ENCODE results near the gene SBNO2. TPM values are rescaled to one million over a fixed set of nuclear protein-coding genes. Genes with fewer than 3 reads are reported as not detected.
A peak's percentile ranks its signal among the peaks of the same experiment; 100 is the strongest.

Gene SBNO2
- total RNA-seq, 3 donors from 2014 or later = 58.0 to 86.6 (median 74.6) TPM

DNA sequence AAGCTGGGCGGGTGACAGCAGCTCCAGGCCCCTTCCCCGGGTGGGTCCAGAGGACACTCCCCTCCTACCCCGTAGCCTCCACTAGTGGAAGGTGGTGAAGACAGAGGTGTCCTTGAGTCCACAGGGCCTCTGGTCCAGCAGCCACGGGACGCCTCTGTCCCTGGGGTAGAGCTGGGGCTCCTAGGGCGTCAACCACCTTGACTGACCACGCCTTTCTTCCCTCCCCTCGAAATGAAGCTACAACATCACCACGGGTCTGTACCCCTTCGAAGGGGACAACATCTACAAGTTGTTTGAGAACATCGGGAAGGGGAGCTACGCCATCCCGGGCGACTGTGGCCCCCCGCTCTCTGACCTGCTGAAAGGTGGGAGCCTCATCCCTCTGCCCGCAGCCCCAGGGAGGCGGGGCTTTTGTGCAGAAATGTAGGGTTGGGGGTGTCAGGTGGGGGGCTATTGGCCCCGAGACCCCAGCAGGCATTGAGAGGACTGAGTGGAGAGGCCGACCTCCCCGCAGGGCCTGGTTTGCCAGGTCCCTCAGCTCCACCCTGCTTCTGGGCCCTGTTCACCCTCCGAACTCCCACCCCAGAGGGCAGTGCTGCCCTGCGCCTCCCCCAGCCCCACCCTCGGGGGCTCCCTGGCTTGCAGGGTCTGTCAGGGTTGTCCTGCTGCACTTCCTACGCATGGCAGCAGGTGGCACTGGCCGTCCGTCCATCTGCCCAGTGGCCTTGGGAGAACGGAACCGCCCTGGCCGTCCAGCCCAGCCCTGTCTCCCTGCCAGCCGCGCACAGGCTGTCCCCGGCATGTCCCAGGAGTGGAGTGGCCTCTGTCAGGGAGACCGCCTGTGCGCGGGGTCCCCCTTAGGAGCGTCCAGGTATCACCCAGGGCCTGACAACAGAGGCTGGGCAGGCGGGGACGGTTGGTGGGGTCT lies 47.2 kb upstream of the SBNO2 start:
- intact Hi-C loops (cut with DNase I, micrococcal nuclease) = no loop called here
- no peaks in the 10 kb centered on the region for H3K9me3 ChIP-seq
- TF ChIP-seq, protein P1, sequence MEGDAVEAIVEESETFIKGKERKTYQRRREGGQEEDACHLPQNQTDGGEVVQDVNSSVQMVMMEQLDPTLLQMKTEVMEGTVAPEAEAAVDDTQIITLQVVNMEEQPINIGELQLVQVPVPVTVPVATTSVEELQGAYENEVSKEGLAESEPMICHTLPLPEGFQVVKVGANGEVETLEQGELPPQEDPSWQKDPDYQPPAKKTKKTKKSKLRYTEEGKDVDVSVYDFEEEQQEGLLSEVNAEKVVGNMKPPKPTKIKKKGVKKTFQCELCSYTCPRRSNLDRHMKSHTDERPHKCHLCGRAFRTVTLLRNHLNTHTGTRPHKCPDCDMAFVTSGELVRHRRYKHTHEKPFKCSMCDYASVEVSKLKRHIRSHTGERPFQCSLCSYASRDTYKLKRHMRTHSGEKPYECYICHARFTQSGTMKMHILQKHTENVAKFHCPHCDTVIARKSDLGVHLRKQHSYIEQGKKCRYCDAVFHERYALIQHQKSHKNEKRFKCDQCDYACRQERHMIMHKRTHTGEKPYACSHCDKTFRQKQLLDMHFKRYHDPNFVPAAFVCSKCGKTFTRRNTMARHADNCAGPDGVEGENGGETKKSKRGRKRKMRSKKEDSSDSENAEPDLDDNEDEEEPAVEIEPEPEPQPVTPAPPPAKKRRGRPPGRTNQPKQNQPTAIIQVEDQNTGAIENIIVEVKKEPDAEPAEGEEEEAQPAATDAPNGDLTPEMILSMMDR (IDR thresholded peaks at IDR 0.05) = peak; percentile 51
- ATAC-seq (peak; percentile 80), DNase-seq (peak in 2 of 3 donors; percentile 63 to 72)
- H3K4me1 ChIP-seq (ENCODE audit: low read depth) = peaks cover 5% of the 10 kb centered on the region
- H3K4me3 ChIP-seq = no peak overlapping the region
- no peaks in the 10 kb centered on the region for H3K36me3 ChIP-seq (ENCODE audit: low read depth)

DNA sequence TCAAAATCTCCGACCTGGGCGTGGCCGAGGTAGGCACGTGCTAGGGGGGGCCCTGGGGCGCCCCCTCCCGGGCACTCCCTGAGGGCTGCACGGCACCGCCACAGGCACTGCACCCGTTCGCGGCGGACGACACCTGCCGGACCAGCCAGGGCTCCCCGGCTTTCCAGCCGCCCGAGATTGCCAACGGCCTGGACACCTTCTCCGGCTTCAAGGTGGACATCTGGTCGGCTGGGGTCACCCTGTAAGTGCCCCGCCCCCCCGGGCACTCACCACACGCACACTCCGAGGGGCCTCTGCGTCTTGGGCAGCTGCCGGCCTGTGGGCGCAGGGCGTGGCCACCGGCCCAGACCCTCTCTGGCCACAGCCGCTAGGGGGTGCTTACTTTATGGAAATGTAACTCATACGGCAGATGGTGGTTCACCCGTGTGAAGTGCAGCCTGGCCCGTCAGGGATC lies 46.4 kb upstream of the SBNO2 start:
- no peaks in the 10 kb centered on the region for H3K9me3 ChIP-seq
- TF ChIP-seq, protein P1 (IDR thresholded peaks at IDR 0.05) = no peak
- H3K36me3 ChIP-seq (ENCODE audit: low read depth) = no peaks in the 10 kb centered on the region
- no peak overlapping the region for H3K4me3 ChIP-seq
- no peak for ATAC-seq
- intact Hi-C loops (cut with DNase I, micrococcal nuclease) = no loop called here
- H3K4me1 ChIP-seq (ENCODE audit: low read depth) = peaks cover 5% of the 10 kb centered on the region
- DNase-seq = no peak

DNA sequence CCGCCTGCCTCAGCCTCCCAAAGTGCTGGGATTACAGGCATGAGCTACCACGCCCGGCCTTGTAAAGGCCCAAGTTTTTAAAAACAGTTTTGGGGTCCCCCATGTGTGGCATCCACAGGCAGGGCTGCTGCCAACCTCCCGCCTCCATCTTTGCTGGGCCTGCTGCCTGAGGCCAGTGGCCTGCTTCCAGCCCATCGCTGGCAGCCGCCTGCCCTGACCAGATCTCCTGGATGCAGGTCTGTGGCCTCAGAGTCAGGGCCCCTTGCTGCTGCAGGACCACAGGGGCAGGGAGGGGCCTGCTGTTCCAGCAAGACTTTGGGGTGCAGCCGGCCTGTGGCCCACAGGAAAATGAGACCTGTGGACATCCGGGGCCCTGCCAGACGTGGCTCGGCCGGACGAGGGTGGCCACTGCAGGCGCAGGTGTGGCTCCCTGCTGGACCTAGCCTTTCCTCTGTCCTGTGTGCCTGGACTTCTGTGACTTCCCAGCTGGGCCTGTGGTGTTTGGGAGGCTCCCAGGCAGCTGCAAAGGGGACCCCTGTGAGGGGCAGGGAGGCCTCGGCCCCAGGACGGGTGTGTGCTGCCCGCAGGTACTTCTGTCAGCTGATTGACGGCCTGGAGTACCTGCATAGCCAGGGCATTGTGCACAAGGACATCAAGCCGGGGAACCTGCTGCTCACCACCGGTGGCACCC lies 45.9 kb upstream of the SBNO2 start:
- no peak for ATAC-seq
- intact Hi-C loops (cut with DNase I, micrococcal nuclease) = no loop called here
- Histone ChIP-seq H3K4me1 (ENCODE audit: low read depth) (peaks cover 7% of the 10 kb centered on the region), H3K9me3 (no peaks in the 10 kb centered on the region), H3K36me3 (ENCODE audit: low read depth) (no peaks in the 10 kb centered on the region), H3K4me3 (no peak overlapping the region)
- DNase-seq = no peak
- TF ChIP-seq, protein P1 (IDR thresholded peaks at IDR 0.05) = no peak

DNA sequence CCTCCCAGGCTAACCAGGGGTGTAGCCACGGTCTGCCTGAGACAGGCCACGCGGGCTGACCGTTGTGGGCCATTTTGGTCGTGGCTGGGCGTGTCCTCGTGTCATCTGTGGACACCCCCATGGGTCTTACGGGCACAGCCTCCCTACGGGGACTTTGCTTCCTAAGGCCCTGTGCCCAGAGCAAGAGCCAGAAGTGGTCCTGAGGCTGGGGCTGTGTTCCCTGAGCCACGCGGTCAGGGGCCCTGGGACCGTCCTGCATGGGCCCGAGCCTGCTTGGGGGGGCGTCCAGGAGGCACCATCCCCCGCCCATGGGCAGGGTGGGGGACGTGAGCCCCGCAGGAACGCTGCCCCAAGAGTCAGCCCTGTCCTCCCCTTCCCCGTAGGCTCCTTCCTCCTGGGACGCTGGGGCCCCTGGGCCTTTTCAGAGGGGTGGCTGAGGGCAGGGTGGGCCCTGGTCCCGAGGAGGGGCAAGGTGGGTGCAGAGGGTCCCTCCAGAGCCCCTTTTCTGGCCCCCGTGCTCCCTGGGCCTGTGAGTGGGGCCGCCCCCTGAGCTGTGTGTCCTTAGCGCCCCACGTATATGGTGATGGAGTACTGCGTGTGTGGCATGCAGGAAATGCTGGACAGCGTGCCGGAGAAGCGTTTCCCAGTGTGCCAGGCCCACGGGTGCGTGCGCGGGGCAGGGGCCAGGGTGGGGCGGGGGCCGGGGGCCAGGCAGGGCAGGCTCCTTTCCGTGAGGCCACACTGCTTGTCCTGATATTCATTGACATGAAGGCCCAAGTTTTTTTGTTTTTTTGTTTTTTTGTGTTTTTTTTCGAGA lies 44.9 kb upstream of the SBNO2 start:
- H3K4me1 ChIP-seq (ENCODE audit: low read depth) = peaks cover 16% of the 10 kb centered on the region
- no peak for DNase-seq
- intact Hi-C loops (cut with DNase I, micrococcal nuclease) = no loop called here
- no peak overlapping the region for H3K4me3 ChIP-seq
- TF ChIP-seq, protein P1 (IDR thresholded peaks at IDR 0.05) = no peak
- no peak for ATAC-seq
- H3K36me3 ChIP-seq (ENCODE audit: low read depth) = no peaks in the 10 kb centered on the region
- no peaks in the 10 kb centered on the region for H3K9me3 ChIP-seq

DNA sequence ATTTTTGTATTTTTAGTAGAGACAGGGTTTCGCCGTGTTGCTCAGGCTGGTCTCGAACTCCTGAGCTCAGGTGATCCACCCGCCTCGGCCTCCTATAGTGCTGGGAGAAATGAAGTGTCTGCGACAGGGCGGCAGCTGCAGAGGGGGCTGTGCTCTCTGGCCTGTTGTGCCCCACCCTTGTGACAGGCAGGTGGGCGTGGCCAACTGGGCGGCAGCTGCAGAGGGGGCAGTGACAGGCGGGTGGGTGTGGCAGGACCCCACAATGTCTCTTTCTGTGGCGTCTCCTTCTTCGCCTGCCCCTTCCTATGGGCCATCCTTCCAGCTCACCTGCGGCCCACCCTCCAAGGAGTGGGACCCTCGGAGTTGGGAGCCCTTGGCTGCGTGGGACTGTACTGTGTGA lies 43.3 kb upstream of the SBNO2 start:
- Histone ChIP-seq H3K36me3 (ENCODE audit: low read depth) (no peaks in the 10 kb centered on the region), H3K4me1 (ENCODE audit: low read depth) (peaks cover 26% of the 10 kb centered on the region), H3K4me3 (no peak overlapping the region), H3K9me3 (no peaks in the 10 kb centered on the region)
- intact Hi-C loops (cut with DNase I, micrococcal nuclease) = no loop called here
- TF ChIP-seq, protein P1 (IDR thresholded peaks at IDR 0.05) = no peak
- no peak for ATAC-seq
- no peak for DNase-seq

All from mucosa of descending colon (tissue), 3 donors.